HEK293 (cell line): ENCODE measurements around the gene LYPD6B.

Experiments used
- ZBTB17 ChIP-seq: fragments of 450-650 bp; formaldehyde crosslinking; IDR thresholded peaks from 2 replicates; pipeline ENCODE4 v1.5.1; 2016; ENCODE audit warnings: missing biosample characterization, missing genetic modification characterization
- ZNF768 ChIP-seq: fragments of 450-650 bp; formaldehyde crosslinking; IDR thresholded peaks from 2 replicates; pipeline ENCODE4 v1.5.1; 2018; ENCODE audit warnings: missing biosample characterization, mild to moderate bottlenecking, missing genetic modification characterization
- TF ChIP-seq, protein P1 (sequence below): fragments of 450-650 bp; formaldehyde crosslinking; IDR thresholded peaks from 2 replicates; pipeline ENCODE4 v1.5.1; 2016; ENCODE audit warnings: missing biosample characterization, missing genetic modification characterization
- TF ChIP-seq, protein P2 (sequence below): fragments of 450-650 bp; formaldehyde crosslinking; IDR thresholded peaks from 2 replicates; pipeline ENCODE4 v1.5.1; 2016; ENCODE audit warnings: missing biosample characterization, missing genetic modification characterization, borderline replicate concordance

DNA sequence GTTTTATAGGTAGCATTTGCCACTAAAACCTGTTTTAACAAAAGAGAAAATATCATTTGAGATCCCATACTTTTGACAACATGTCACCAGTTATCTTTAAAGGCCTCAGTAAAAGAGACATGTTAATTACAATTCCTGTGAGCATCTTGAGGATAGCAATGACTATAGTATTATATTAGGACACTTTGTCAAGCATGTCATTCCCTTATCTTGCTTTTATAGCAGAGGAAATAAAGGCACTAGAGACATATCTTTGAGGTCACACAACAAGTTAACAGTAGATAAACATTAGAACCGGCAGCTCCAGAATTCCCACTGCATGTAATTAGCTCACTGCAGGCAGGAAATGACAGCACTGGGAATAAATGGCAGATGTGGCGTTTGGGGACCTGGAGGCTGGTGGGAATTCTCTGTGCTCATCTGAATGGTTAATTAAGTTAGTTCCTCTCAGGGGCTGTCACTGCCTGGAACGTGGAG, 25.9 kb downstream of the LYPD6B start:
- TF ChIP-seq, protein P1, sequence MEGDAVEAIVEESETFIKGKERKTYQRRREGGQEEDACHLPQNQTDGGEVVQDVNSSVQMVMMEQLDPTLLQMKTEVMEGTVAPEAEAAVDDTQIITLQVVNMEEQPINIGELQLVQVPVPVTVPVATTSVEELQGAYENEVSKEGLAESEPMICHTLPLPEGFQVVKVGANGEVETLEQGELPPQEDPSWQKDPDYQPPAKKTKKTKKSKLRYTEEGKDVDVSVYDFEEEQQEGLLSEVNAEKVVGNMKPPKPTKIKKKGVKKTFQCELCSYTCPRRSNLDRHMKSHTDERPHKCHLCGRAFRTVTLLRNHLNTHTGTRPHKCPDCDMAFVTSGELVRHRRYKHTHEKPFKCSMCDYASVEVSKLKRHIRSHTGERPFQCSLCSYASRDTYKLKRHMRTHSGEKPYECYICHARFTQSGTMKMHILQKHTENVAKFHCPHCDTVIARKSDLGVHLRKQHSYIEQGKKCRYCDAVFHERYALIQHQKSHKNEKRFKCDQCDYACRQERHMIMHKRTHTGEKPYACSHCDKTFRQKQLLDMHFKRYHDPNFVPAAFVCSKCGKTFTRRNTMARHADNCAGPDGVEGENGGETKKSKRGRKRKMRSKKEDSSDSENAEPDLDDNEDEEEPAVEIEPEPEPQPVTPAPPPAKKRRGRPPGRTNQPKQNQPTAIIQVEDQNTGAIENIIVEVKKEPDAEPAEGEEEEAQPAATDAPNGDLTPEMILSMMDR (tag by site-specific recombination), result no peak
- TF ChIP-seq ZNF768 (no peak), ZBTB17 (tag by site-specific recombination) (no peak)
- TF ChIP-seq, protein P2, sequence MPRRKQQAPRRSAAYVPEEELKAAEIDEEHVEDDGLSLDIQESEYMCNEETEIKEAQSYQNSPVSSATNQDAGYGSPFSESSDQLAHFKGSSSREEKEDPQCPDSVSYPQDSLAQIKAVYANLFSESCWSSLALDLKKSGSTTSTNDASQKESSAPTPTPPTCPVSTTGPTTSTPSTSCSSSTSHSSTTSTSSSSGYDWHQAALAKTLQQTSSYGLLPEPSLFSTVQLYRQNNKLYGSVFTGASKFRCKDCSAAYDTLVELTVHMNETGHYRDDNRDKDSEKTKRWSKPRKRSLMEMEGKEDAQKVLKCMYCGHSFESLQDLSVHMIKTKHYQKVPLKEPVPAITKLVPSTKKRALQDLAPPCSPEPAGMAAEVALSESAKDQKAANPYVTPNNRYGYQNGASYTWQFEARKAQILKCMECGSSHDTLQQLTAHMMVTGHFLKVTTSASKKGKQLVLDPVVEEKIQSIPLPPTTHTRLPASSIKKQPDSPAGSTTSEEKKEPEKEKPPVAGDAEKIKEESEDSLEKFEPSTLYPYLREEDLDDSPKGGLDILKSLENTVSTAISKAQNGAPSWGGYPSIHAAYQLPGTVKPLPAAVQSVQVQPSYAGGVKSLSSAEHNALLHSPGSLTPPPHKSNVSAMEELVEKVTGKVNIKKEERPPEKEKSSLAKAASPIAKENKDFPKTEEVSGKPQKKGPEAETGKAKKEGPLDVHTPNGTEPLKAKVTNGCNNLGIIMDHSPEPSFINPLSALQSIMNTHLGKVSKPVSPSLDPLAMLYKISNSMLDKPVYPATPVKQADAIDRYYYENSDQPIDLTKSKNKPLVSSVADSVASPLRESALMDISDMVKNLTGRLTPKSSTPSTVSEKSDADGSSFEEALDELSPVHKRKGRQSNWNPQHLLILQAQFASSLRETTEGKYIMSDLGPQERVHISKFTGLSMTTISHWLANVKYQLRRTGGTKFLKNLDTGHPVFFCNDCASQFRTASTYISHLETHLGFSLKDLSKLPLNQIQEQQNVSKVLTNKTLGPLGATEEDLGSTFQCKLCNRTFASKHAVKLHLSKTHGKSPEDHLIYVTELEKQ (tag by site-specific recombination), result no peak
